HepG2 (cell line): ENCODE measurements around the gene ESYT1. TPM values are rescaled to one million over a fixed set of nuclear protein-coding genes. Genes with fewer than 3 reads are reported as not detected.

Source experiments
- BRCA1 ChIP-seq: sonication (generic); formaldehyde crosslinking; IDR thresholded peaks from 2 replicates; pipeline ENCODE4 v1.4.0; 2020; ENCODE audit warnings: missing genetic modification reagents
- ETV5 ChIP-seq: IDR thresholded peaks from 2 replicates; pipeline ENCODE4 v1.6.1; 2018; ENCODE audit warnings: missing biosample characterization, missing genetic modification reagents, inconsistent platforms, borderline replicate concordance
- IRF2 ChIP-seq: IDR thresholded peaks from 2 replicates; pipeline ENCODE4 v1.6.1; 2018; ENCODE audit warnings: missing genetic modification reagents, missing compliant biosample characterization
- KLF16 ChIP-seq, 2 experiments: sonication (generic) in 1 of 2; formaldehyde crosslinking in 1 of 2; IDR thresholded peaks; 2 replicates each; pipeline versions ENCODE4 v1.6.1 to v1.8.0; 2016 to 2023; ENCODE audit warnings: missing genetic modification reagents in 2 of 2, missing compliant biosample characterization in 1 of 2
- NR2F2 ChIP-seq: IDR thresholded peaks from 2 replicates; pipeline ENCODE4 v1.6.1; 2012; ENCODE audit warnings: low read depth, inconsistent platforms, borderline replicate concordance
- SP140L ChIP-seq: sonication (generic); formaldehyde crosslinking; IDR thresholded peaks from 2 replicates; pipeline ENCODE4 v1.4.0; 2020; ENCODE audit warnings: missing genetic modification reagents, borderline replicate concordance
- SUZ12 ChIP-seq: fragments of 150-350 bp; IDR thresholded peaks from 2 replicates; pipeline ENCODE4 v1.6.1; 2014; ENCODE audit warnings: low read depth, low read length
- SYNCRIP ChIP-seq: fragments of 200-400 bp; formaldehyde crosslinking; IDR thresholded peaks from 2 replicates; pipeline ENCODE4 v1.6.1; 2018; ENCODE audit warnings: mild to moderate bottlenecking, low read depth, low read length; ENCODE audit not compliant: insufficient read depth
- TEAD3 ChIP-seq: optimal IDR thresholded peaks from 2 replicates; pipeline ENCODE3; 2016; ENCODE audit warnings: borderline replicate concordance
- TOPORS ChIP-seq: sonication (generic); formaldehyde crosslinking; IDR thresholded peaks from 2 replicates; pipeline ENCODE4 v1.8.0; 2023; ENCODE audit warnings: mild to moderate bottlenecking, missing genetic modification reagents
- ZBTB1 ChIP-seq: sonication (generic); formaldehyde crosslinking; IDR thresholded peaks from 2 replicates; pipeline ENCODE4 v1.4.0; 2020; ENCODE audit warnings: missing genetic modification reagents, borderline replicate concordance
- ZNF234 ChIP-seq: sonication (generic); formaldehyde crosslinking; conservative IDR thresholded peaks from 2 replicates; pipeline ENCODE4 v1.5.1; 2020; ENCODE audit warnings: mild to moderate bottlenecking, missing genetic modification reagents
- ZNF629 ChIP-seq: sonication (generic); formaldehyde crosslinking; conservative IDR thresholded peaks from 2 replicates; pipeline ENCODE4 v1.5.0; 2020; ENCODE audit warnings: missing genetic modification reagents
- polyA plus RNA-seq, 8 experiments: library from polyadenylated mRNA; depleted of rRNA in 3 of 8; stranded (reverse) in 7 of 8; unstranded in 1 of 8; fragments of >200 nt; fragmentation: Illumina TruSeq in 4 of 8; extraction: Trizol in 4 of 8; gene quantifications; 2 replicates each; pipeline versions ENCODE4 v1.2.1 to v1.2.3, GENCODE V29; 2011 to 2016; ENCODE audit warnings: low read depth in 4 of 8, missing spikeins in 1 of 8, mixed read lengths in 1 of 8; ENCODE audit not compliant: insufficient read depth in 1 of 8
- total RNA-seq, 5 experiments: library from RNA; depleted of rRNA; stranded (reverse); fragments of >200 nt; fragmentation: Illumina TruSeq; extraction: Trizol; gene quantifications; 2 replicates each; pipeline ENCODE4 v1.2.3, GENCODE V29; 2016; ENCODE audit warnings: low read depth in 1 of 5
- TF ChIP-seq, protein P1 (sequence below): IDR thresholded peaks from 2 replicates; pipeline ENCODE4 v1.6.1; 2016; ENCODE audit warnings: low read depth, missing genetic modification reagents, missing compliant biosample characterization

Gene ESYT1
- total and polyA plus RNA-seq, 2 of the 13 experiments (the other 11 are each of a cell fraction or from before 2014, with no cell fraction given): 66.9 to 71.0 TPM

DNA sequence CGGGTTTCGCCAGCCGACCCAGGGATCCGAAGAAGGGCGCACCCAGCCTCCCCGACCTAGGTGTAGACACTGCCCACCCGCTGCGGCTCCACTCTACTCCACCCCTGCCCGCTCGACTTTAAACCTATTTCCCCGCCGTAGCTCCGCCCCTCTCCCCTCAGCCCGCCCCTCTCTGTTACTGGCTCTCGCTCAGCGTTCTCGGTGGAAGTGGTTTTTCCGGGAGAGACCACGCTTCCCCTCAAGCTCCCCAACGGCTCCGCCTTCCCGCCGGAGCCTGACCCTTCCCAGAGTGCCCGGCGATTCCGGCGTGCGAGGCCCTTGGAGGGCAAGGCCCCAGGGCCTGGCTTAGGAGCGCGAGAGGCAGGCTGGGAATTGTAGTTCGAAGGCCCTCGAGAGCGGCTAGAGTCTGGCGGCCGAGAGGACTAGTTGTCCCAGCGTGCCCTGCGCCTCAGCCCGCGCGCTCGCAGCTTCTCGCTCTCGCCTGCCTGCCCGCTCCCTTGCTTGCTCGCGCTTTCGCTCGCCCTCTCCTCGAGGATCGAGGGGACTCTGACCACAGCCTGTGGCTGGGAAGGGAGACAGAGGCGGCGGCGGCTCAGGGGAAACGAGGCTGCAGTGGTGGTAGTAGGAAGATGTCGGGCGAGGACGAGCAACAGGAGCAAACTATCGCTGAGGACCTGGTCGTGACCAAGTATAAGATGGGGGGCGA is 23.8 kb upstream of the ESYT1 start, which contains the start of gene PA2G4 (continued):
- TF ChIP-seq ETV5 (peak; percentile 73; the same call in 1 of the 2 replicates), NR2F2 (no peak), ZBTB1 (CRISPR knock-in tag) (no peak), ZNF234 (CRISPR knock-in tag) (no peak), TOPORS (peak; percentile 80), SYNCRIP (no peak), TEAD3 (CRISPR knock-in tag) (no peak), BRCA1 (CRISPR knock-in tag) (no peak; the same call in 1 of the 2 replicates), SUZ12 (peak; percentile 82), SP140L (no peak), IRF2 (CRISPR knock-in tag) (peak; percentile 96), KLF16 (CRISPR knock-in tag; IDR thresholded peaks at IDR 0.05) (peak; percentile 82 to 92; a peak in 2 of 4 replicates), ZNF629 (0 out of 2 replicates have a peak, but pooled peaks have one; percentile 30)
- TF ChIP-seq, protein P1, sequence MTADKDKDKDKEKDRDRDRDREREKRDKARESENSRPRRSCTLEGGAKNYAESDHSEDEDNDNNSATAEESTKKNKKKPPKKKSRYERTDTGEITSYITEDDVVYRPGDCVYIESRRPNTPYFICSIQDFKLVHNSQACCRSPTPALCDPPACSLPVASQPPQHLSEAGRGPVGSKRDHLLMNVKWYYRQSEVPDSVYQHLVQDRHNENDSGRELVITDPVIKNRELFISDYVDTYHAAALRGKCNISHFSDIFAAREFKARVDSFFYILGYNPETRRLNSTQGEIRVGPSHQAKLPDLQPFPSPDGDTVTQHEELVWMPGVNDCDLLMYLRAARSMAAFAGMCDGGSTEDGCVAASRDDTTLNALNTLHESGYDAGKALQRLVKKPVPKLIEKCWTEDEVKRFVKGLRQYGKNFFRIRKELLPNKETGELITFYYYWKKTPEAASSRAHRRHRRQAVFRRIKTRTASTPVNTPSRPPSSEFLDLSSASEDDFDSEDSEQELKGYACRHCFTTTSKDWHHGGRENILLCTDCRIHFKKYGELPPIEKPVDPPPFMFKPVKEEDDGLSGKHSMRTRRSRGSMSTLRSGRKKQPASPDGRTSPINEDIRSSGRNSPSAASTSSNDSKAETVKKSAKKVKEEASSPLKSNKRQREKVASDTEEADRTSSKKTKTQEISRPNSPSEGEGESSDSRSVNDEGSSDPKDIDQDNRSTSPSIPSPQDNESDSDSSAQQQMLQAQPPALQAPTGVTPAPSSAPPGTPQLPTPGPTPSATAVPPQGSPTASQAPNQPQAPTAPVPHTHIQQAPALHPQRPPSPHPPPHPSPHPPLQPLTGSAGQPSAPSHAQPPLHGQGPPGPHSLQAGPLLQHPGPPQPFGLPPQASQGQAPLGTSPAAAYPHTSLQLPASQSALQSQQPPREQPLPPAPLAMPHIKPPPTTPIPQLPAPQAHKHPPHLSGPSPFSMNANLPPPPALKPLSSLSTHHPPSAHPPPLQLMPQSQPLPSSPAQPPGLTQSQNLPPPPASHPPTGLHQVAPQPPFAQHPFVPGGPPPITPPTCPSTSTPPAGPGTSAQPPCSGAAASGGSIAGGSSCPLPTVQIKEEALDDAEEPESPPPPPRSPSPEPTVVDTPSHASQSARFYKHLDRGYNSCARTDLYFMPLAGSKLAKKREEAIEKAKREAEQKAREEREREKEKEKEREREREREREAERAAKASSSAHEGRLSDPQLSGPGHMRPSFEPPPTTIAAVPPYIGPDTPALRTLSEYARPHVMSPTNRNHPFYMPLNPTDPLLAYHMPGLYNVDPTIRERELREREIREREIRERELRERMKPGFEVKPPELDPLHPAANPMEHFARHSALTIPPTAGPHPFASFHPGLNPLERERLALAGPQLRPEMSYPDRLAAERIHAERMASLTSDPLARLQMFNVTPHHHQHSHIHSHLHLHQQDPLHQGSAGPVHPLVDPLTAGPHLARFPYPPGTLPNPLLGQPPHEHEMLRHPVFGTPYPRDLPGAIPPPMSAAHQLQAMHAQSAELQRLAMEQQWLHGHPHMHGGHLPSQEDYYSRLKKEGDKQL (CRISPR knock-in tag): peak; percentile 64; the same call in 1 of the 2 replicates
